ENCODE measurements around the gene MOV10. TPM values are rescaled to one million over a fixed set of nuclear protein-coding genes. Genes with fewer than 3 reads are reported as not detected.

Gene MOV10, protein sequence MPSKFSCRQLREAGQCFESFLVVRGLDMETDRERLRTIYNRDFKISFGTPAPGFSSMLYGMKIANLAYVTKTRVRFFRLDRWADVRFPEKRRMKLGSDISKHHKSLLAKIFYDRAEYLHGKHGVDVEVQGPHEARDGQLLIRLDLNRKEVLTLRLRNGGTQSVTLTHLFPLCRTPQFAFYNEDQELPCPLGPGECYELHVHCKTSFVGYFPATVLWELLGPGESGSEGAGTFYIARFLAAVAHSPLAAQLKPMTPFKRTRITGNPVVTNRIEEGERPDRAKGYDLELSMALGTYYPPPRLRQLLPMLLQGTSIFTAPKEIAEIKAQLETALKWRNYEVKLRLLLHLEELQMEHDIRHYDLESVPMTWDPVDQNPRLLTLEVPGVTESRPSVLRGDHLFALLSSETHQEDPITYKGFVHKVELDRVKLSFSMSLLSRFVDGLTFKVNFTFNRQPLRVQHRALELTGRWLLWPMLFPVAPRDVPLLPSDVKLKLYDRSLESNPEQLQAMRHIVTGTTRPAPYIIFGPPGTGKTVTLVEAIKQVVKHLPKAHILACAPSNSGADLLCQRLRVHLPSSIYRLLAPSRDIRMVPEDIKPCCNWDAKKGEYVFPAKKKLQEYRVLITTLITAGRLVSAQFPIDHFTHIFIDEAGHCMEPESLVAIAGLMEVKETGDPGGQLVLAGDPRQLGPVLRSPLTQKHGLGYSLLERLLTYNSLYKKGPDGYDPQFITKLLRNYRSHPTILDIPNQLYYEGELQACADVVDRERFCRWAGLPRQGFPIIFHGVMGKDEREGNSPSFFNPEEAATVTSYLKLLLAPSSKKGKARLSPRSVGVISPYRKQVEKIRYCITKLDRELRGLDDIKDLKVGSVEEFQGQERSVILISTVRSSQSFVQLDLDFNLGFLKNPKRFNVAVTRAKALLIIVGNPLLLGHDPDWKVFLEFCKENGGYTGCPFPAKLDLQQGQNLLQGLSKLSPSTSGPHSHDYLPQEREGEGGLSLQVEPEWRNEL
- total RNA-seq = 78.2 and 96.2 TPM in 2 replicates
- polyA plus RNA-seq = 62.0 and 86.0 TPM in 2 replicates

DNA sequence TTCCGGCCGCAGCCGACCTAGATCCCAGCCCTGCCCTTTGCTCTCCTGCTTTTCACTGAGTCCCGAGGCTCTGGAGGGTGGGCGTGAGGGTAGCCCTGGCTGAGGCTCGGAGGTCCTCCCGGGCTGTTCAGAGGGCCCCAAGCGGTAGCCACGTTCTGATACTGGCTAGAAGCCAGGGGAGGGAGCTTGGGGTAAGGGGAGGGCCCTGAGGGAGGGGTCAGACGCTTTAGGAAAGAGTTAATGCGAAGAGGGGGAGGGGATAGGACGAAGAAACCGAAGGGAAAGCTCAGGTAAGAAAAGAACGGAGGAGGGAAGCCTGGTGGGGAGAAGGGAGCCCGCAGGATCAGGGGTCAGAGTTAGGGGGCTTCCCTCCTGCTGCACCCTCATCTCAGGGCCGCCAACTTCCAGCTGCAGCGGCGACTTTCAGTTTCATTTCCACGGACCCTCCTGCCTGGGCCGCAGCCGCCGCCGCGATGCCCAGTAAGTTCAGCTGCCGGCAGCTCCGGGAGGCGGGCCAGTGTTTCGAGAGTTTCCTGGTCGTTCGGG, at the start of gene MOV10:
TSS of gene MOV10 (plus strand) at position 220 of the 546 bp plus-strand sequence. CDS start at position 474, 254 bp downstream.
- Histone ChIP-seq H3K4me3 (peak within 1 kb of the TSS; percentile 65), H3K4me1 (ENCODE audit: low read depth) (peaks cover 6% of the 10 kb centered on the region), H3K27me3 (no peaks in the 10 kb centered on the region), H3K9me3 (ENCODE audit: low read depth) (no peaks in the 10 kb centered on the region), H3K36me3 (peaks cover 11% of the 10 kb centered on the region), H3K27ac (peak within 1 kb of the TSS; percentile 83)
- peak; percentile 80 to 83 for DNase-seq (ENCODE audit: low read depth in 1 of 2, low spot score in 1 of 2)
- TF ChIP-seq CTCF (IDR thresholded peaks at IDR 0.05; ENCODE audit: low read depth, low read length) = no peak

DNA sequence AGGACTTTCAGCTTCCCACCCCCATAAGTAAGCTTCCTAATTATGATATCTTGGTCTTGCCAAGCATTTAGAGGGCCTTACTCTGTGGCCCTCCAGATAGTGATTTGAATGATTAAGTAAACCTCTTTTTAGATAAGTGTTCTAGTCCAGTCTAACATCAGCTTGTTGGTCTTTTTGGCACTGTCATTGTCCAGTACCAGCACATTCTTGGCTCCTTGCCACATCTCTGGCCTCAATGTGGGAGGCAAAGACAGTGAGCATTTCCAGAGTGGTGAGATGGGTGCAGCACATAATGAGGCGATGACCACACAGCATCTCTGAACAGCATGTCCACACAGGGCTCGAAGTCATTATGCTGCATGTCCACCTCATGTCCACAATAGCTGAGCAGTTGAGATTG, 48.8 kb upstream of the MOV10 start:
- no peak for TF ChIP-seq CTCF (IDR thresholded peaks at IDR 0.05; ENCODE audit: low read depth, low read length)
- H3K36me3 ChIP-seq = peaks cover under 1% of the 10 kb centered on the region
- peaks cover 3% of the 10 kb centered on the region for H3K4me1 ChIP-seq (ENCODE audit: low read depth)
- H3K9me3 ChIP-seq (ENCODE audit: low read depth) = no peaks in the 10 kb centered on the region
- H3K27ac ChIP-seq = no peak overlapping the region
- no peak overlapping the region for H3K4me3 ChIP-seq
- H3K27me3 ChIP-seq = no peaks in the 10 kb centered on the region
- DNase-seq (ENCODE audit: low read depth in 1 of 2, low spot score in 1 of 2) = peak; percentile 12 to 79

- H3K4me3 ChIP-seq = no peak overlapping the region
- no peak overlapping the region for H3K27ac ChIP-seq
- no peaks in the 10 kb centered on the region for H3K27me3 ChIP-seq
- peaks cover 4% of the 10 kb centered on the region for H3K36me3 ChIP-seq
- H3K4me1 ChIP-seq (ENCODE audit: low read depth) = no peaks in the 10 kb centered on the region
- DNase-seq (ENCODE audit: low read depth in 1 of 2, low spot score in 1 of 2) = no peak
- H3K9me3 ChIP-seq (ENCODE audit: low read depth) = no peaks in the 10 kb centered on the region
- no peak for TF ChIP-seq CTCF (IDR thresholded peaks at IDR 0.05; ENCODE audit: low read depth, low read length)
These were observed 48.3 kb upstream of the MOV10 start for GRCh38 chr1:112626193-112626592.

DNA sequence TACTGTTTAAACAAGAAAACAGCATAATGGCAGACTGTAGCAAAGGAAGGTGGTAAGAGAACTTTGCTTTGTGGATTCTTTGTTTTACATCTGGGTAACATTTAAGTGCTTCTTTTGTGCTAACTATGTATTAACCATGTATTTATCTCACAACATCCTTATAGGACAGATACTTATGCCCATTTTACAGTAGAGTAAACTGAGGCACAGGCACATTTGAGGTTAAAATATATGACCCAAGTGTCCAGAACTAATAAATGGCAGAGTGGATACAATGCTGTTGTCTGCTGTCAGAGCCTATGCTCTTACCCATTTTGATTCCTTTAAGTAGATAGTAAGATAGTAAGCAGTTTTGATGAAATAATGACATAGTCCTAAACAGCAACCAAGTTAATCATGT, 47.6 kb upstream of the MOV10 start:
- no peaks in the 10 kb centered on the region for H3K9me3 ChIP-seq (ENCODE audit: low read depth)
- H3K4me1 ChIP-seq (ENCODE audit: low read depth) = no peaks in the 10 kb centered on the region
- no peaks in the 10 kb centered on the region for H3K27me3 ChIP-seq
- DNase-seq (ENCODE audit: low read depth in 1 of 2, low spot score in 1 of 2) = no peak
- no peak overlapping the region for H3K4me3 ChIP-seq
- no peak overlapping the region for H3K27ac ChIP-seq
- H3K36me3 ChIP-seq = peaks cover 4% of the 10 kb centered on the region
- TF ChIP-seq CTCF (IDR thresholded peaks at IDR 0.05; ENCODE audit: low read depth, low read length) = no peak

DNA sequence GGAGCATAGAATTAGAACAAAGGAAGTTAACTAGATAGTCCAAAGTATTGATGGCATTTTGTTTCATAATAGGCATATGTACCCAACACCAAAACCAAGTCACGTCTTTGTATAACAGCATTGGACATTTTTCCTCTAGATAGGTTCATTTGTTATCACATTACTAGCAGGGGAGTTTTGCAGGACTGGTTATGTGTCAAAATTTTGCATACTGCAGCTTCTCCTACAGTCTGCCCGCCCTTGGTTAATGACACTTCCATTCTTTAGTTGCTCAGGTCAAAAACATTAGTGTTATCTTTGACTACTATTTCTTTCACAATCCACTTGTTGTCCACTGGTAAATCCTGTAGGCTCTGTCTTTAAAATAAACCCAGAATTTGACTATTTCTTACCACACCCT, 45.9 kb upstream of the MOV10 start:
- no peaks in the 10 kb centered on the region for H3K9me3 ChIP-seq (ENCODE audit: low read depth)
- no peak overlapping the region for H3K27ac ChIP-seq
- no peak for TF ChIP-seq CTCF (IDR thresholded peaks at IDR 0.05; ENCODE audit: low read depth, low read length)
- DNase-seq (ENCODE audit: low read depth in 1 of 2, low spot score in 1 of 2) = no peak
- peaks cover 4% of the 10 kb centered on the region for H3K36me3 ChIP-seq
- H3K27me3 ChIP-seq = no peaks in the 10 kb centered on the region
- H3K4me1 ChIP-seq (ENCODE audit: low read depth) = no peaks in the 10 kb centered on the region
- no peak overlapping the region for H3K4me3 ChIP-seq

Measured in cardiac muscle cell (in vitro differentiated cells and primary cell).